ENCODE results near the gene PTK6.

PTK6 gene

DNA sequence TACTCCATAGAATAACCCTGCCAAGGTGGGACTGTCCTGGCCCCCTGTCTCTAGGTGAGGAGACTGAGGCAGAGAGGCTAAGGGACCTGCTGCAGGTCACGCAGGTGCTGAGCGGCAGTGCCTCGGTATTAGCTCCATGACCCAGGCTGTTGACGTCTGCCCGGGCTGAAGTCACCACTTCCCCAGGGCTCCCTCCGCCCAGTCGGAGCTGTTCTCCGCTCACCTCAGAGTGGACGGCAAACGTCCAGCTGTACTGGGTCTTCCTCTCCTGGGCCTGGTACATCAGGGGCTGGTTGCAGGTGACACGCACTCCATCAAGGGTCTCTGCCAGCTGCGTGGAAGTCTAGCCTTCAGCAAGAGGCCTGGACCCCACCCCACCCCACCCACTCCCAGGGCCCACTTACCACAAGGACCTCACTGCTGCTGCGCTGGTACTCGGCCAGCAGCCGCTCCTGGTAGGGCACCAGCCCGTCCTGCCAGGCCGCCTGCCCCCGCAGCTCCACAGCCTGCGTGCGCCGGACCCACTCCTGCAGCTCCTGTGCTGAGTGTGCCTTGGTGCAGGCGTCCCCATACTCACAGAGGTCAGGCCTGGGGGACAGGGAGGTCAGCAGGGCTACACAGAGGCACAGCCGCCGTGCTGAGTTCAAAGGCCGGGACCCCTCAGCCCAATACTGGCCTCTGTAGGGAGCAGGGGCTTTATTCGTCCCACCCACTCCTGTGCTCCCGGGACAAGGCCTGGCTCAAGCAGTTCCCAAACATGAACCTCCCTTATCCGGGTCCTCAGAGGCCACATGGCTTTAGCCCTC is 33.3 kb upstream of the PTK6 start:
- Histone ChIP-seq H3K36me3 (ENCODE audit: insufficient read depth, low read length) (no peaks in the 10 kb centered on the region), H3K27ac (ENCODE audit: low read depth, low read length, poor library complexity, severe bottlenecking) (no peak overlapping the region), H3K4me3 (ENCODE audit: low read depth, low read length, poor library complexity, severe bottlenecking) (no peak overlapping the region), H3K27me3 (ENCODE audit: insufficient read depth, low read length) (peaks cover 10% of the 10 kb centered on the region; the same call in 1 of the 2 replicates), H3K9me3 (ENCODE audit: low read length) (no peaks in the 10 kb centered on the region), H4K20me1 (ENCODE audit: insufficient read depth, low read length) (no peaks in the 10 kb centered on the region), H3K9ac (ENCODE audit: low read length) (no peak overlapping the region), H3K4me1 (ENCODE audit: insufficient read depth, low read length, severe bottlenecking) (peaks cover 11% of the 10 kb centered on the region), H3K9me2 (ENCODE audit: low read depth, low read length) (no peaks in the 10 kb centered on the region), H3K79me2 (ENCODE audit: insufficient read depth, low read length) (no peaks in the 10 kb centered on the region), H2AFZ (ENCODE audit: low read length) (no peak overlapping the region), H3F3A (ENCODE audit: insufficient read depth, low read length) (no peaks in the 10 kb centered on the region), H3K4me2 (ENCODE audit: low read length) (no peak overlapping the region)
- no peak for TF ChIP-seq EZH2 (IDR thresholded peaks at IDR 0.05; ENCODE audit: borderline replicate concordance, low read length)
- TF ChIP-seq, protein P1, sequence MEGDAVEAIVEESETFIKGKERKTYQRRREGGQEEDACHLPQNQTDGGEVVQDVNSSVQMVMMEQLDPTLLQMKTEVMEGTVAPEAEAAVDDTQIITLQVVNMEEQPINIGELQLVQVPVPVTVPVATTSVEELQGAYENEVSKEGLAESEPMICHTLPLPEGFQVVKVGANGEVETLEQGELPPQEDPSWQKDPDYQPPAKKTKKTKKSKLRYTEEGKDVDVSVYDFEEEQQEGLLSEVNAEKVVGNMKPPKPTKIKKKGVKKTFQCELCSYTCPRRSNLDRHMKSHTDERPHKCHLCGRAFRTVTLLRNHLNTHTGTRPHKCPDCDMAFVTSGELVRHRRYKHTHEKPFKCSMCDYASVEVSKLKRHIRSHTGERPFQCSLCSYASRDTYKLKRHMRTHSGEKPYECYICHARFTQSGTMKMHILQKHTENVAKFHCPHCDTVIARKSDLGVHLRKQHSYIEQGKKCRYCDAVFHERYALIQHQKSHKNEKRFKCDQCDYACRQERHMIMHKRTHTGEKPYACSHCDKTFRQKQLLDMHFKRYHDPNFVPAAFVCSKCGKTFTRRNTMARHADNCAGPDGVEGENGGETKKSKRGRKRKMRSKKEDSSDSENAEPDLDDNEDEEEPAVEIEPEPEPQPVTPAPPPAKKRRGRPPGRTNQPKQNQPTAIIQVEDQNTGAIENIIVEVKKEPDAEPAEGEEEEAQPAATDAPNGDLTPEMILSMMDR (IDR thresholded peaks at IDR 0.05; ENCODE audit: low read length), result no peak

DNA sequence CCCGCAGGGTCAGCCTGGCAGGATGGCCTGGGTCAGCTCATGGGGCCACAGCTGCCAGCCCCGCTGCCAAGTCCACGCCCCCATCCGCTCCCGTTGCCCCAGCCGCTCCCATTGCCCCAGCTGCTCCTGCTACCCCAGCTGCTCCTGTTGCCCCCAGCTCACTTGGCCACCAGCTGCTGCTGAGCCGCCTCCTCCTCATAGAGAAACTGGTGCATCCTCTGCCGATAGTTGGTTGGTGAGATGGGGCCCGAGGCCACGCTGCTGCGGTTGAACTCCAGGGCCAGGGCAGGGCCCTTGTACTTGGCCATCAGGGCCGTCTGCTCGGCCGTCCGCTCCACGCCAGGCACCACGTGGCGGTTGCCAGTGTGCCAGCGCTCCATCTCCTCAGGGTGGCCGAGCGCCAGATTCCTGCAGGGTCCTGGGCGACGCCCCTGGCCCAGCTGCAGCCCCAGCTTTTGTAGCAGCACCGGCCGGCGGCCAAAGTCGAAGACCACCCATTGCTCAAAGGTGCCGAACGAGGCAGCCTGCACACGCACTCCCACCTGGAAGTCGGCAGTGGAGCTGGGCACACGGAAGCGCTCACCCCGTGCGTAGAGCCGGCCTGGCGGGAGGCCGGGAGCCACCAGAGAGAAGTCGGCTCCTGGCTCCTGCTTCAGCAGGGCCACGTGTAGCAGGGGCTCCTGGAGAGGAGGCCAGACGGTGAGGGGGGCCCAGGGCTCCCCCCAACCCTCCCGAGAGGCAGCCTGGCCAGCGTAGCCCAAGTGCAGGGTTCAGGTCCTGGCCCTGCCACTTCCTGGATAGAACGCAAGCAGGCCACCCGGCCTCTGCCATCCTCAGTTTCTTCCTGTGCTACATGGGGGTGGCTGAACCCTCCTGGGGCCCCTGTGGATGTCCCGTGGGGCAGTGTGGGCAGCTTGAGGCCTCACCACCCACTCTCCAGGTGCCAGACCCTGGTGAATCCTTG is 32.1 kb upstream of the PTK6 start:
- H3K9me2 ChIP-seq (ENCODE audit: low read depth, low read length), result no peaks in the 10 kb centered on the region
- H3K4me3 ChIP-seq (ENCODE audit: low read depth, low read length, poor library complexity, severe bottlenecking), result no peak overlapping the region
- peaks cover 7% of the 10 kb centered on the region for H3K4me1 ChIP-seq (ENCODE audit: insufficient read depth, low read length, severe bottlenecking)
- H2AFZ ChIP-seq (ENCODE audit: low read length), result no peak overlapping the region
- no peak for TF ChIP-seq EZH2 (IDR thresholded peaks at IDR 0.05; ENCODE audit: borderline replicate concordance, low read length)
- TF ChIP-seq, protein P1 (IDR thresholded peaks at IDR 0.05; ENCODE audit: low read length), result no peak
- H3K27me3 ChIP-seq (ENCODE audit: insufficient read depth, low read length), result peaks cover 10% of the 10 kb centered on the region; the same call in 1 of the 2 replicates
- no peaks in the 10 kb centered on the region for H4K20me1 ChIP-seq (ENCODE audit: insufficient read depth, low read length)
- no peak overlapping the region for H3K27ac ChIP-seq (ENCODE audit: low read depth, low read length, poor library complexity, severe bottlenecking)
- H3K4me2 ChIP-seq (ENCODE audit: low read length), result no peak overlapping the region
- H3K9ac ChIP-seq (ENCODE audit: low read length), result no peak overlapping the region
- H3K79me2 ChIP-seq (ENCODE audit: insufficient read depth, low read length), result no peaks in the 10 kb centered on the region
- H3K36me3 ChIP-seq (ENCODE audit: insufficient read depth, low read length), result no peaks in the 10 kb centered on the region
- H3F3A ChIP-seq (ENCODE audit: insufficient read depth, low read length), result no peaks in the 10 kb centered on the region
- no peaks in the 10 kb centered on the region for H3K9me3 ChIP-seq (ENCODE audit: low read length)

DNA sequence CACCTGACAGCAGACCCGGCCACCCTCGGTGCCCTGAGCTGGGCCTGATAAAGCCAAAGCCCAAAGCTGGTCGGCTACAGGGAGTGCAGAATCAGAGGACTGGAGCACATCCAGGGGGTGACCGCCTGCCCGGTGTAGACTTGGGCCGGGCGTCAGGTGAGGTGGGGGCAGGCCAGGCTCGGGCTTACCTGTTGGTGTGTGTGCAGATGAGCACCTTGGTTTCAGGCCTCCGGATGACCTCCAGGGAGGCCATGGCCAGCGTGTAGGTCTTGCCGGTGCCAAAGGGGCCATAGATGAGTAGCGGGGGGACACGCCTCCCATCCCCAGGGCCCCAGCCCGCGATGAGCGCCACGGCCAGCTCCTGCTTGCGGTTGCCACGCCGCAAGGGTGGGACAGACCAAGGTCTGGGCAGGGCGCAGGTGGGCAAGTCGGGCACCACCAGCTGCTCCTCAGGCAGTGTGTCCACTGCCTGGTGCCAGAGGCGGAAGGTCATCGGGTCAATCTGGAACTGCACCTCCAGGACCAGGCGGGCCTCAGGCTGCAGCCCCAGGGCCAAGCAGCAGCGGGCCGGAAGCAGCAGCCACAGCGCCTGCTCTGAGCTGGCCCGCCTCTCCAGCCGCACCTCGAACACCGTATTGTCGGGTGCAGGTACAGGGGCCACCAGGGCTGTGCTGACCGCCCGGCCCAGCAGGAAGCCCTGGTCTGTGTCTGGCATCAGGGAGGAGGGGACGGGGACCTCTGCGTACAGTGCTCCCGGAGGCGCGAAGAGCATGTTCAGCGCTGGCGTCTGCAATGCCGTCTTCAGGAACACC is 31.2 kb upstream of the PTK6 start:
- Histone ChIP-seq H3K4me2 (ENCODE audit: low read length) (no peak overlapping the region), H3K36me3 (ENCODE audit: insufficient read depth, low read length) (no peaks in the 10 kb centered on the region), H3K9me2 (ENCODE audit: low read depth, low read length) (no peaks in the 10 kb centered on the region), H2AFZ (ENCODE audit: low read length) (no peak overlapping the region), H4K20me1 (ENCODE audit: insufficient read depth, low read length) (no peaks in the 10 kb centered on the region), H3K9me3 (ENCODE audit: low read length) (no peaks in the 10 kb centered on the region), H3K9ac (ENCODE audit: low read length) (no peak overlapping the region), H3K79me2 (ENCODE audit: insufficient read depth, low read length) (no peaks in the 10 kb centered on the region), H3K27me3 (ENCODE audit: insufficient read depth, low read length) (peaks cover 10% of the 10 kb centered on the region; the same call in 1 of the 2 replicates), H3K4me1 (ENCODE audit: insufficient read depth, low read length, severe bottlenecking) (peaks cover 3% of the 10 kb centered on the region), H3K27ac (ENCODE audit: low read depth, low read length, poor library complexity, severe bottlenecking) (no peak overlapping the region), H3F3A (ENCODE audit: insufficient read depth, low read length) (no peaks in the 10 kb centered on the region), H3K4me3 (ENCODE audit: low read depth, low read length, poor library complexity, severe bottlenecking) (no peak overlapping the region)
- TF ChIP-seq, protein P1 (IDR thresholded peaks at IDR 0.05; ENCODE audit: low read length), result no peak
- TF ChIP-seq EZH2 (IDR thresholded peaks at IDR 0.05; ENCODE audit: borderline replicate concordance, low read length), result no peak
